GM19099 (cell line): ENCODE measurements around the gene IQSEC3.

Source experiments
- POLR2A ChIP-seq: IDR thresholded peaks from 3 replicates; pipeline ENCODE4 v1.6.1; 2011; ENCODE audit warnings: low read depth; ENCODE audit not compliant: insufficient read length; ENCODE audit errors: extremely low read depth

Gene IQSEC3

DNA sequence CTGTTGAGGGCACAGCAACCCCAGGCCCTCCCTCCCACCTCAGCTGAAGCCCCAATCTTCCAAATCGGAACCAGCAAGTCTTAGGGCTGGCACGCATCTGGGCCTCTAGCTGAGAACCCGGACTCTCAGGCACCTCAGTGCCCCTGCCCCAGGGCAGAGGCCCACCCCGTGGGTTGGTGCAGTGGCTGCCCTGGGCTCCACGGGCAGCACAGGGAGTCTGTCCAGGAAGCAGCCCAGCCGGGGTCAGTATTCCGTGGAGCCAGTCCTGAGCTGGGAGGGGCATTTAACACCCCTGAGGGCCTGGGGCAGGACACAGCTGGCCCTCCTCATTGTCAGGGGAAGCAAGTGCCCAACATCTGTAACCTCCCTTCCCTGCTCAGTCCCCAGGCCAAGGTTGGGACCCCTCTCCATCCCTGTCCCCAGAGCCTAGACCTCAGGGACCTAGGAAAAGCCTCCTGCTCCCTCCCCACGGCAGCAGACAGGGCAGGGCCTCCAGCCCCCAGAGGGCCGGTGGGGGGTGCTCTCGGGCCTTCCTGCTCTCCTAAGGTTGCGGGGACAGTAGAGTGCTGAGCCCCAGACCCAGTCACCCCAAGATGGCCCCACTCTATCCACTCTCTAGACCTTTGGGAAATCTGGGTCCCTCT lies 110.9 kb downstream of the IQSEC3 start:
- no peak for TF ChIP-seq POLR2A

DNA sequence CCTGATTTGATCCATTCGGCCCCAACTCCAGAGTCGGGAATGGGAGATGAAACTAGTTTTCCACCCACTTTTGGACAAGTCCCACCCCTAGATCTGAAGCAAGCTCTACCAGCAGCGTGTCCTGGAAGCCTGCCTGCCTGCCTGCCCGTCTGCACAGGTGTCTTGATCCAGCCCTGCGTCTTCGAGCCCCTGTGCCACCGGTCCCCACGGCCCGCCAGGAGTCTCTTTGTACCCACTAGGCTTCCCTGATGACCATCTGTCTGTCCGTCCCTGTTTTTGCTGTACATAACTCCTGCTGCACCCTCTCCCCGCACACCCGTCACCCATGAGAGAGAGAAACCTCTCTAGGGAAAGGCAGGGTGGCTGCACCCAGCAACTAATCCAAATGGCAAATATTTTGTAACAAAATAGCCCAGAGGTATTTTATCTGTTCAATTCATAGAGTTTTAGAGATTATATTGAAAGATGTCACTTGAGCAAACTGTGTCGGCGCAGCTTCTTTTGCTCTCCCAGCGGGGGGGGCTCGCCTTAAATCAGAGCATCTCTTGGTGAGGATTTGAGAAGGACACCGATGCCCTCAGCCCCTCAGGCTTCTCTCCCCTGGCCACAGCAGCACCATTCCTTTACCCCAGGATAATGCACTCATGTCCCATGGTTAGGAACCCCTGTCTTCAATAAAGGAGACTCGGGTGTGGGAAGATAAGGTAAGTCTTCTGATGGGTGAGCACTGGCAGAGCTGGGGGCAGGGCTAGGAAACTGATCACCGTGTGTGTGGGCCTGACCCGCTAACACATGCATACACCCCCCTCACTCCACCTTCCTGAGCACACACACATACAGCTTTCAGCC lies 111.6 kb downstream of the IQSEC3 start:
- no peak for TF ChIP-seq POLR2A

DNA sequence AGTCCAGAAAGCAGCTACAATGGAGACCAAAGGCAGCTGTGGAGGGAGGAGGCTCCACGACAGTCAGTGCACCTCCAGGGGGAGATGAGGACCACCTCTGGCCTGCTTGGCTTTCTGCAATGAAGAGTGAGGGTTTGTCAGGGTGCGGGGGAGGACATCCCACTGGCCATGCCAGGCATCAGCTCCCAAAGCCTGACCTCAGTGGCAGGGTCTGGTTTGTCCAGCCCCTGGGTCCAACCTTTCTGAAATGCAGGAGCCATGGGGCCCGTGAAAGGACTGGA lies 112.2 kb downstream of the IQSEC3 start:
- no peak for TF ChIP-seq POLR2A

DNA sequence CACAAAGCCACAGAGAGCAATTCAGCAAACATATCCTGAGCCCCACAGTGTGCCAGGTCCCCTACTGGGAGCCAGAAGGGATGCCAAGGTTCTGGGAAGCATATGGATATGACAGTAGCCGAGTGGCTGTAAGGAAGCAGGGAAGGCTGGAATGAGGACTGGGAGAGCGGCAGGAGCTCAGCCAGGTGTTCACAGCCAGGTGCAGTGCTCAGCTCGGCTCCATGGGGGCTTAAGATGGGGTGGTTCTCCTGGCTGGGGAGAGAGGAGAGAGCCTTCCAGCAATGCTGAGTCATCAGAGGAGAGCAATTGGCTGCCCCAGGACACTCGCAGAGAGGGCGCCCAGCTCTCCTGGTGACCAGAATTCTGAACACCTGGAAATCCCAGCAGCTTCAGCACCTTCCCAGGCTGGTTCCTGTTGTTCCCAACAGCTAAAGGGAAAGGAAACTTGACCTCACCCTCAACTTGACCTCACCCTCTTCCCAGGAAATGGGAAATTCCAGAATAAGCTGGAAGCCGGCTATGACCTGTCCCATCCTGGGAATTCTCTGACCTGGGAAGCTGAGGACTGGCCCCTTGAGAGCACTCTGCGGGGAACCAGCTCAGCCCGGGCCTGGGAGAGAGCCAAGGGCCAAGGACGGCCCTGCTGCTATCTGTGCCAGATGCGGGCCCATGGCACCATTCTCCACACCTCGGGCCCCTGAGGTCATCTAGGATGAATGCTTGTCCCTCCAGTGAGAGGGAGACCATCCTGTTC lies 112.7 kb downstream of the IQSEC3 start:
- no peak for TF ChIP-seq POLR2A

DNA sequence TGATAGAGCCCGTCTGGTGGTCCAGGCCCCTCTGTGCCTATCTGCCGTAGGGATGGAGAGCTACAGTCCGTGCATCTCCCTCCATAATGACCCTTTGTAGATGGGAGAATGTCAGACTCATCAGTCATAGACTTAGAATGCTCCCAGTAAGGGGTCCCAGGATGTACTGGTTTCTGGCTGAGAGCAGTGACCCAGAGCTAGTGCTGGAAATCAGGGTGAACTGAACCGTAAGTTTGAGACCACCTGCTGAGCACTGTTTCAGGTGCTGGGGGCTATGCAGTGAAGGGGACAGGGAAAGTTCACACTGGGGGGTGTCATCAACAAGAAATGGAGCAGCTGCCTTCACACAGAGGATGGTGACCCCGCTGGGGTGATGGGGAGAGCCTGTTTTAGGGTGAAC lies 113.3 kb downstream of the IQSEC3 start:
- TF ChIP-seq POLR2A = no peak

DNA sequence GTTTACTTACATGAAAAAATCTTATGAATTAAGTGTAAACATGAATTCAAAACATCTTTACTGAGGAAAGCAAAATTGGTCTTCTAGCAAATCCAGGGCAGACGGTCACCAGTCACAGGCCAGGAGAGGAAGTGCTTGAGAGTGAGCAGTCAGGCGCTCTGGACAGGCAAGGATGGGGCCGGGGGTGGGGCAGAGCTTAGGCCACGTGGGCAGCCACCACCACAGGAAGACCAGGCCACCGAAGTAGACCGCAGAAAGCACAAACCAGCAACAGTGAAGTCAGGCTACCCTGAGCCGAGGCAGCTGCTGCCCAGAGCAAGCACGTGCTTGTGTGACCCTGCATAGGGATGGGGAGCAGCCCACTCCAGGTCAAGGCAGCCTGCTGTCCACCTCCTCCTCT lies 113.9 kb downstream of the IQSEC3 start:
- TF ChIP-seq POLR2A = no peak

DNA sequence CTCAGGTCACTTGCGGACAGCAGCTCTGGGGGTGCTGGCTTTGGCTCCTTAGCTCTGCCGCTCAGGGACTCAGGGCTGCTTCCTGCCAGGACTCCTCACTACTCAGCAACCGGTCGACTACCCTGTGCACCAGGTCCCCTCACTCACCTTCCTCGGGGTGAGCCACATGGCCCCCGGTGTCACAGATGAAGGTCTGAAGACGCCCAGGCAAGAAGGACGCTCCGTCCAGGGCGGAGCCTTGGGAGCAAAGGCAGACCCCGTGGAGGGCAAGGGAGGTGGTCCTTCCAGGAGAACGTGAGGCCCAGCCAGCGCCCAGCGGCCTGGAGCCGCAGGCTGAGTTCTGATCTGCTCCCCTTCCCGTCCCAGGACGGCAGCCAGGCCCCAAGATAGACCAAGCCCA lies 115.4 kb downstream of the IQSEC3 start:
- TF ChIP-seq POLR2A = no peak

DNA sequence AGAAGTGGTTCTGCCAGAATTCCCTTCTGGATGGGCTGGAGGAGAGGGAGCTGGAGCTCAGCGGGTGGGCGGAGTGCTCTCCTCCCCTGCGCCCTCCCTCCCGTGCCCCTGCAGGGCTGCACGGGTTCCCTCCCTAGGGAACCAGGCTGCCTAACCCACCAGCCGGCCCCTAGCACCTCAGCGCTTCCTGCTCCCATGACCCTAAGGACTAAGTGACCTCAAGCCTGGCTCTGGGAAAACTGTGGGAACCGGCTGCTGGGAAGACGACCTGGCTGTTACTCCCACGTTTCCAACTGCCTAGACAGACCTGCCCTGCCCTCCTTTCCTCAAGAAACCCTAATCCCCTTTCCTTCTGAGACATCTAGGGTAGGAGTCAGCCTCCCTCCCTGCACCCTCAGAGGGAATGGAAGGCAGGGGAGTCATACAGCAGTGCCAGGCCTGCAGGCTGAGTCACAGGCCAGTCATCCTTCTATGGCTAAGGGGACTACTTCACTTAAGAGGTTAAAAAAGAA lies 115.9 kb downstream of the IQSEC3 start:
- TF ChIP-seq POLR2A = no peak

DNA sequence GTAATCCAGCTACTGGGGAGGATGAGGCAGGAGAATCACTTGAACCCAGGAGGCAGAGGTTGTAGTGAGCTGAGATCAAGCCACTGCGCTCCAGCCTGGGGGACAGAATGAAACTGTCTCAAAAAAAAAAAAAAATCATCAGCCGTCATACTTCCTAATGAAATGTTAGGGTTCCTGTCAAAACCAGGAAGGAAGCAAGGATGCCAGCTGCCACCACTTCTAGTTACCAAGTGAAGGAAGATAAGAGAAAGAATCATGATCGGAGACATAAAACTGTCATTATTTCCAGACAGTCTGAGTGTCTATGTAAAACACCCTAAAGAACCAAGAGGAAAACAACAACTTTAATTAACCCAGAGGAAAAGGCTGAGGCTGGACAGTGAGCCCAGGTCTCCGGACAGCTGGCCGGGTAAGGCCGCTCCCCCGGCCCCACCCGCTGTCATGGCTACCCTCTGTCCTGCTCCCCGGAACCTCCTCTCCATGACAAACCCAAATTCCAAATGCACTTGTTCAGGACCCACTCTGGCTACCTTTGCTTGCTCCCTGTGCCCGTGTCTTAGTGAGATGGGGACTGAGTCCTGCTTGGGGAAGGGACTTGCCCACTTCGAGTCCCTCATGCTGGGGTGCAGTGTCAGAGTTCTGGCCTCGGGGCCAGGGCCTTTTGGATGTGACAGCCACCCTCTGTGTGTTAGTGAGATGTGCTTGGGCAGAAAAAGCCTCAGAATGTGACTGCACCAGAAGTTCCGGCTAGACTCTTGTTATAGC lies 118.4 kb downstream of the IQSEC3 start:
- no peak for TF ChIP-seq POLR2A

DNA sequence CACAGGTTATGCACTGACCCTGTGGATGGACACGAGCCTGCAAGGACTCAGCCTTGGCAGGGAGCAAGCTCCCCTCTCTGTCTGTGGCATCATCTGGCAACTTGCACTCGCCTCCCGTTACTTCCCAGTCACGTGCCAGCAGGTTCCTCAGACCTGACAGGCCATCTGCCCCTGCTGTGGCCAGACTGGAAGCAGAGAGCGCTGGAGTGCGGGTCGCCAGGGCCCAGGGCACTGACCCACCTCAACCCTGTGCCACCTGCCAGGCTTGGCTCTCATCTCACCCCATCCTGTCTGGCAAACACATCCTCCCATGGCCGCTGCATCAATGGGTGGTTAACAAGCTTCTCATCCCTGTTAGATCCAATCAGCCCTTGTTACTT lies 119.0 kb downstream of the IQSEC3 start:
- no peak for TF ChIP-seq POLR2A

DNA sequence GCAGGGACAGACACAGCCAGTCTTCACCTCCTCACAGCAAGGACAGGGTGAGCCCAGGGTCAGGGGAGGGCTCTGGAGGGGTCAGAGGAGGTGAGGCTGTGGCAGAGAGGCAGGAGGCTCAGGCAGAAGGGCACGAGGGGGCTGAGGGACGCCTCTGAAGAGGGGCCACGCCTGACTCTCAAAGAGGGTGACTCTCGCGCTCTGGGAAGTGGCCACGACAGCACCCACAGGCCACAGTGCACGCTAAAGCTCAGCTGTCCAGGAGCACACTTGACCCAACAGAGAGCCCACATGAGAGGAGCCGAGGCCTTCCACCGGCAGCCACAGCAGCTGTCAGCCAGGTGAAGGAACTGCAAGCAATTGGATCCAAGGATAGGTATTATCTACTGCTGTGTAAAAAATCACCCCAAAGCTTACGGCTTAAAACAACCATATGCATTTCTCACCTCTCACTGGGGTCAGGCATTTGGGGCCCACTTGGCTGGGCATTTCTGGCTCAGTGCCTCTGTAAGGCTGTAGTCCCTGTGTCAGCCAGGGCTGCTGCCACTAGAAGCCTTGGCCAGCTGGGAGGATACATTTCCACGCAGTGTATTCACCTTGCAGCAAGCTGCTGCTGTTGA lies 119.5 kb downstream of the IQSEC3 start:
- no peak for TF ChIP-seq POLR2A

DNA sequence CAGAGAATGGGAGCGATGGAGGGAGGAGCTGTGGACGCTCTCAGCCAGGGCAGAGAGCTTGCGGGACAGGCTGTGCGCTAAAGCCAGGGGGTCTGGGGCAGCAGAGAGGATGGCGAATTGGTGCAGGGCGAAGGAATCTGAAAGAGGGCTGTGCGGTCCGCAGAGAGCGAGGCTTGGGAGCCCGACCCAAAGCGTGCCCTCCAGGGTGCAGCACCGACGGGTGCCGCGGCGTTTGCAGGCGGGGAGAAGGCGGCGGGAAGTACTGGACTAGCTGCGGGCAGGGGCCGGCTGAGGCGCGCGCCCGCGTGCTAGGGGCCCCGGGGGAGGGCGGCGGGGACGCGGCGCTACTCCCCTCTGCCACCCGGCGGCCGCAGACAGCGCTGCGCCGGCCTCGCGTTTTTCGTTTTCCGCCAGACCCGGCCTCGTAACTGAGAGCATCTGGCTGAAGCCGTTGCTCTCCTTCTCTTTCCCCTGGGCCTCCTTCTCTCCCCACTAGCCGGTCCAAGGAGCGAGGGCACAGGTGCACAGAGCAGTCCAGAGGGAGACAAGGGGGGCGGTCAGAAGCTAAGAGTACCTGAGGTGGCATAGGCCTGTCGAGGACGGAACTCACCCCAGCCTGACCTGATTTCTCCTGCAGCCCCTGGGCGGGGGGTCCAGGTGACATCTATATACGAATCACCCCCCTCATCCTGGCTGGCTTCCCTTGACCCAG lies 122.5 kb downstream of the IQSEC3 start:
- TF ChIP-seq POLR2A = no peak

DNA sequence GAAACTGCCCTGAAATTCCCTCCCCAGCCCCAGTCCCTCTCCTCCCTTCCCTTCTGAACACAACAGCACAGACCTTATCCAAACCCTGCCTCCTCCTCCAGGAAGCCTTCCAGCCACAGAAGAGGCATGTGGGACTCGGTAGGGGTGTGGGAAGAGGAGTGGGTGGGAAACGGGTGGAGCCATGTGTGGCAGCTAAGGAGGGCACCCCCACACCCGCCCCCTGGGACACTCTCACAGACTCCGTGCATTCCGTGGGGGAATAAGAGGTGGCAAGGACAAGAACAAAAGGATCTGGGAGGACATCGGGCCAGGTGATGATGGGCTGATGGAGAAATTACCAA lies 123.0 kb downstream of the IQSEC3 start:
- TF ChIP-seq POLR2A = no peak

DNA sequence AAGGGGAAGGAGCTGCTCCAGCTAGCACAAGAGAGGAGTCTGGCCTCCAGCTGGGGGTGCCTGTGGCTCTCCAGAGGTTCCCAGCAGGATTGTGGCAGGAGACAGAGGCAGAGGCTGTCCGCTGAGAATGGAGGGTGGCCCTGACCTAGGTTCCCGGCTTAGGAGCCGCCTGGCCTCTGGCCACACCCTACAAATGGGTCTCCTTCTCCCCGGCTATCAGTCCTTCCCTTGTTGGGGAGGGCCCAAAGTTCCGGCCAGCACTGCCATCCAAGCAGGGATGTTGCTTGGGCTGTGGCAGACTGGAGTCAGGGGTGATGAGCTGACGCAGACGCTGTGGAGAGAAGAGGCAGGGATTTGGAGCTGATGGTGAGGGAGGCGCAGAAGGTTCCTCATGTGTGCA lies 124.3 kb downstream of the IQSEC3 start:
- no peak for TF ChIP-seq POLR2A
